DOHH2 (cell line): ENCODE measurements around the gene DCLK1.

Experiments used
- EZH2phosphoT487 ChIP-seq: fragments of 200-600 bp; sonication (generic); IDR thresholded peaks from 2 replicates; pipeline ENCODE4 v1.6.1; 2017; ENCODE audit warnings: borderline replicate concordance, mild to moderate bottlenecking, antibody characterized with exemption, low read length, moderate library complexity, mixed read lengths
- TF ChIP-seq, protein P1 (sequence below): fragments of 200-600 bp; sonication (generic); IDR thresholded peaks from one replicate; pipeline ENCODE4 v1.5.1; 2014; ENCODE audit warnings: antibody characterized with exemption, mild to moderate bottlenecking, low read depth, low read length; ENCODE audit not compliant: poor library complexity, severe bottlenecking

DNA sequence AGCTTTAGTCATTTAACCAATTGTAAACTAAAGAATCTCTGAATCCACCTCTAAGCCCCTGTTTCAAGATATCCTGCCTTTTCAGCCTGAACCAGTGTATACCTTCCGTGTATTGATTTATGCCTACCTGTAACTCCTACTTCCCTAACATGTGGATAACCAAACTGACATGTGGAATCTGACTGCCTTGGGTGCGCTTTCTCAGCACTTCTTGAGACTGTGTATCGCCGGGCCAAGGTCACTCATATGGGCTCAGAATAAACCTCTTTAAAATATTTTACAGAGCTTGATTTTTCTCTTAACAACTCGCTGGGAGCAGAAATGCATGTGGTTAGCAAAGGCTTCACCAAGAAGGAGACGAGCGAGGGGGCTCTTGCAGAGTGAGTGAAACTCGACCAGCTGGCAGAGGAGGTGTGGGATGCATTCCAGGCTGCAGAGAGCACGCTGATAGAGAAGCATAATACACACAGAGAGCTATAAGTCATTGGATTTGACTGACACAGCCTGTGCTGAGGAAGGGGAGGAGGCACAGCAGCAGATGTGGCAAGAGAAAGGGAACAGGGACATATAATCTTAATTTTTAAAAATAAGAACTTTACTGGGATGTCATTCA is 386.5 kb downstream of the DCLK1 start:
- TF ChIP-seq, protein P1, sequence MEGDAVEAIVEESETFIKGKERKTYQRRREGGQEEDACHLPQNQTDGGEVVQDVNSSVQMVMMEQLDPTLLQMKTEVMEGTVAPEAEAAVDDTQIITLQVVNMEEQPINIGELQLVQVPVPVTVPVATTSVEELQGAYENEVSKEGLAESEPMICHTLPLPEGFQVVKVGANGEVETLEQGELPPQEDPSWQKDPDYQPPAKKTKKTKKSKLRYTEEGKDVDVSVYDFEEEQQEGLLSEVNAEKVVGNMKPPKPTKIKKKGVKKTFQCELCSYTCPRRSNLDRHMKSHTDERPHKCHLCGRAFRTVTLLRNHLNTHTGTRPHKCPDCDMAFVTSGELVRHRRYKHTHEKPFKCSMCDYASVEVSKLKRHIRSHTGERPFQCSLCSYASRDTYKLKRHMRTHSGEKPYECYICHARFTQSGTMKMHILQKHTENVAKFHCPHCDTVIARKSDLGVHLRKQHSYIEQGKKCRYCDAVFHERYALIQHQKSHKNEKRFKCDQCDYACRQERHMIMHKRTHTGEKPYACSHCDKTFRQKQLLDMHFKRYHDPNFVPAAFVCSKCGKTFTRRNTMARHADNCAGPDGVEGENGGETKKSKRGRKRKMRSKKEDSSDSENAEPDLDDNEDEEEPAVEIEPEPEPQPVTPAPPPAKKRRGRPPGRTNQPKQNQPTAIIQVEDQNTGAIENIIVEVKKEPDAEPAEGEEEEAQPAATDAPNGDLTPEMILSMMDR: no peak
- TF ChIP-seq EZH2phosphoT487: no peak
